Right renal cortex interstitium (tissue), 3 donors: ENCODE measurements around the gene CHMP2B. TPM values are rescaled to one million over a fixed set of nuclear protein-coding genes. Genes with fewer than 3 reads are reported as not detected.
"Not testable (repeated sequence)": the region's sequence is repeated elsewhere in the genome, so short reads cannot be mapped to it uniquely, and the experiment has no call there.

Source experiments
- DNase-seq, 3 donors: peaks; one replicate each; pipeline ENCODE4 v3.0.0-alpha.2; 2013; ENCODE audit warnings: low read depth in 3 of 3, low spot score in 2 of 3
- polyA plus RNA-seq, 3 donors: library from polyadenylated mRNA; unstranded; fragments of 120-200 nt; gene quantifications; one replicate each; pipeline ENCODE4 v1.2.1, GENCODE V29; 2013; ENCODE audit not compliant: insufficient read length in 3 of 3

Gene CHMP2B
- polyA plus RNA-seq, 3 donors: 55.4 to 60.5 (median 55.5) TPM

DNA sequence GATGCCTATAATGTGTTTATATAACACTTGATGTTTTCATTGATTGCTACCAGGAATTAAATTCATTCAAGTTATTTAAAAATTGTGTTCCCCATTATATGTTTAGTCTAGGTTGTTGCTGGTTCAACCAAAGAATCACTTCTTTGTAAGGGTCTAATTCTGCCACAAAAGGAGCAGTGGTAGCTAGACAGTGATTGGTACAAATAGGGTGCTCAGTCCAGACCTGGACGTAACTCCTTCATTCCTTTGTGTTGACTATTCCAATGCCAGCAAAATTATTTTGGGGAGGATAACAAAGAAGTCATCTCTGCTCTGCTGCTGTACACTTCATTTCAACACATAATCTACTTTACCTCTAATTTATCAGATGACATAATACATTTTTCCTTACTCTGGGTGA is 1.2 kb downstream of the CHMP2B start:
- DNase-seq: no peak

DNA sequence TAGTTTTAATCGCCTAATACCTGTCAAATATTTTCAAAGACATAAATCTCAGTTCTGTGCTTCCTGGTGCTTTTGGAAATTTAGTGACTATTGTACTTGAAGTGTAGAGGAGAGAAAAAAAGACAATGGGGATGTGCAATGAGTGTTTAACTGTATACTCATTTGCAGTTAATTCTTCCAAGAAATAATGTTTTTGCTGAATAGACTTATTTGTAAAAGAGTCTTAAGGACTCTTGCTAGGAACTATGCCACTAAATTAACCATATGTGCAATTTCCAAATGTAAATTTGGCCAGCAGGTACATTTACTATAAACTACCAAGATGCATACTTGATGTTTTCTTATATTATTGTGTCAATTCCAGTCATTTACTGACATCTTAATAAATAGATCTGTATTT is 2.0 kb downstream of the CHMP2B start:
- no peak for DNase-seq

- no peak for DNase-seq
Observed at GRCh38 chr3:87233805-87234204, 6.7 kb downstream of the CHMP2B start.

- DNase-seq: no peak
Observed at GRCh38 chr3:87236093-87236492, 9.0 kb downstream of the CHMP2B start.

DNA sequence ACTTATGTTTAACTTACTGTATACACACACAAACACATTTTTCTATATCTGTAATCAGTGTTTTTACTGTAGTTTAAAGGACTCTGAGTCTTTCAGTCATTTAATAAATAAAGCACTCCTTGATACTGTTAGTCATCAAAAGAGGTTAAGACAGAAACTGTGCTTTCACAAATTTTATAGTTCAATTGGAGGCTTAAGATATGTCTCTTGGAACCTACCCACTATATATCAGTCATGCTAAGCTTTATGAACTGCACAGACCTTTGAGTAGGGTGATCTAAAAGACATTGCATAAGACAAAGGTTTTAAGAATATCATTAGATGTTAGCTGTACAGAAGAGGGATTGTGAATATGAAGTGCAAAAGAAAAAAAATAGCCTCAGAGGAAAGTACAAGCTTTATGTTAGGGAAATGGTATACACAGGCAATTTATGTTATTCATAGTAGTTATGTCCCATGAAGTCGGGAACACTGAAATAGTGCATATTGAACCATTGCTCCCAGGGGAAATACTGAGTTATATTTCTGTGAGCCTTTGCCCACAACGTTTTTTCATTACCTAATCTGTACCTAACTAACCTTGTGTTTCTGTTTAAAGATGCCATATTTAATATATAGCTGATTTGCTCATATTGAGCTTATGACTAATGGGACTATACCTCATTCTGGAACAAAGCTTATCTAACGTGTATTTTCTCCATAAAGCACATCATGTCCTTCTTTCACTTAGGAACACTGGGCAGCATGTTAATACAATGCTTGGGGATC is 19.7 kb downstream of the CHMP2B start:
- no peak for DNase-seq

DNA sequence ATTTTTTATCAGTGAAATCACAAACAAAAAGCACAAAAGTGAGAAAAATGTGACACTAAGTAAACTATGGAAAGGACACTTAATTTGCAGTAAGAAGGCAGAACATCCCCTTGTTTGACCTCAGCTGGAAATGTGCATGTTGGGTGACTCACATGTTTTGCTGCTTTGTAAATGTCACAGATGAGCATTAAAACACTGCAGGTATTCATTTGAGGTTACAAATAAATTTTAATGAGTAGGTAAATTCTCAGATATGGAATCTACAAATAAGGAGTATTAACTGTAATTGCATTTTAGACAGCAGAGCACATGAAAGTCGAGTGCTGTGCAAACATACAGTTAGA is 20.3 kb downstream of the CHMP2B start:
- no peak for DNase-seq

GRCh38 chr3:87248231-87248630 is 21.1 kb downstream of the CHMP2B start:
- not testable (repeated sequence) for DNase-seq

GRCh38 chr3:87248831-87249230 is 21.7 kb downstream of the CHMP2B start:
- DNase-seq: no peak

DNA sequence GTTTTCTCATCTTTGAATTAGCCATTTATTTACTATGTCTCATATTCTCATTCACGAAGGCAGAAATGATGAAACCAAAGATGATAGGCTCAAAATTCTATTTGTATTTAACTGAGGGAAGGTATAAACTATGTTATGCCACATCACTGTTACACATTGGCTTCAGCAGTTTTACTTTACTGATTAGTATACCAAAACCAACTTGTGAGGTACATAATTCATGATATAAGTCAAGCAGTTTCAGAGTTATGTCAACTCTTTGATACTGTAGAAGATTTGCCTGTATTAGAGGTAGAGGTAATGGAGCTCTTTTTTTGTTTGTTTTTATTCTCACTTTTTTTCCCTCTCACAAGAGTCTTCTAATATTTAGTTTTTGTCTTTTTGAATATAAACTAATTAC is 22.9 kb downstream of the CHMP2B start:
- DNase-seq: no peak

GRCh38 chr3:87260270-87260669 is 33.2 kb downstream of the CHMP2B start:
- peak in 2 of 3 donors; percentile 9 to 27 for DNase-seq

GRCh38 chr3:87261925-87262324 is 34.8 kb downstream of the CHMP2B start:
- no peak for DNase-seq

- no peak for DNase-seq
Observed at GRCh38 chr3:87267953-87268645, 41.0 kb downstream of the CHMP2B start.

DNA sequence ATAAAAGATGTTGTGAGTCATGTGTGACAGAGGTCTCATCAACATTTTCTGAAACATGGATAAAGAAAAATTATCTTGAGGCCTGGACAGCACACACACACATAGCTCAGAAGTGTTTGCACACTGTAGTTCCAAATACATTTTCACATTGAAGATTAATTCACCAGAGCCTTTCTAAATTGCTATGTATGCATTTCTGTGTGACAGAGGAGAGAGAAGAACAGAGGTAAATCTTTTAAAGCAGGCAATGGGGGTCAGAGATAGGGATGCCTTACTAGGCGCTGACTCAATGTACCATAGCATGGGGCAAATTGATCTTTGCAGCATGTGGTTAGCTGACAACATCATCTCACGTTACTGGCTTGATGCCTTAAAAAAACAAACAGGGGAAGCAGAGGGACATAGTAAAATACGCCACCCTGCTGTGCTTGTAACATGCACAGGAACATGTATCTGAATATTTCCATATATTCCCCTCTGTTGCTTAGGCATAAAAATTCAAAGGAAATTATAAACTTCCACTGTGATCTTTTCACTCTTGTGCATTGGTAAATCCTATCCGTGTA is 41.6 kb downstream of the CHMP2B start:
- DNase-seq: no peak

GRCh38 chr3:87269723-87270122 is 42.6 kb downstream of the CHMP2B start:
- no peak for DNase-seq

- no peak for DNase-seq
Observed at GRCh38 chr3:87270908-87271700, 44.0 kb downstream of the CHMP2B start.

DNA sequence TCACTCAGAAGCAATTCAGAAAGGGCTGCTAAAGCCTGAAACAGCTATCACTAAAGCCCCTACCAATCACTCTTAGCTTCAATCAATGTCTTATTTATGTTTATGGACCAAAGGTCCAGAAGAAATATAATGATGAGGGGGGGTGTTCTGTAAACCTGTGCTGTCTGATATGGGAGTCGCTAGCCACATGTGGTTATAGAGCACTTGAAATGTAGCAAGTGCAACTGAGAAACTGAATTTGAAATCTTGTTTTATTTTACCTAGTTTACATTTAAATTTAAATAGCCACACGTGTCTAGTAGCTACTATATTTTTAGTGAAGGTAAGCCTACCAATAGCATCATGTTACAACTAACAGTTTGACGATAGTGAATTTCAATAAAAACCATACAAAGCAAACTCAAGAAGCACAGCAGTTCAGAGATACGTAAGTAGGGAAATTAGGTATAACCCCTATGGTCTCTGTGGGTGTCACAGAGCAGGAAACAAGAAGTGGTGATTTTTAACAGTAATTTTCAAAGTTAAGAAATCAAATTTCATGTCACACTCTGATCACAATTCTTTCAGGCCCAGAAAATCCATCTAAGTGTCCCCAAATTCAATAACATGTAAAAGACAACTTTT is 45.7 kb downstream of the CHMP2B start:
- no peak for DNase-seq

- no peak for DNase-seq
Observed at GRCh38 chr3:87276484-87276883, 49.4 kb downstream of the CHMP2B start, which contains the start of gene POU1F1. Gene POU1F1, minus strand, starts transcription at chr3:87276584. Its CDS starts 122 bp downstream, at chr3:87276462.

DNA sequence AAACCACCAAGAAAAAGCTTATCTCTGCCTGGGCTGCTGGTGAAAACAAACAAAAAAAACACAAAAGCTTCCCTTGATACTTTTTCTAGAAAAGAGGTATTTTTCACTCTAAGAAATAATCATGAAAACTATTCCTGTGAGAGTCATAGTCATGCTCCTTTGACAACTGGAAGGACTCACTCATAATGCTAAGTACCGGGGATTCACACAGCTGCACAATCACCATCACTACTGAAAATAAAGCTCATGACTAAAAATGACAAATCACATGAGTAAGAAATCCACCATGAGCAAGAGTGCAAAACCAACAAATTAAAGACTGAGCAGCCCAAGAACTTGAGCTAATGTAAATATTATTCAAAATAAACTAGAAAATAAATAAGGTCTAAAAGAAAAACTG is 59.9 kb downstream of the CHMP2B start:
- DNase-seq: no peak

GRCh38 chr3:87288446-87288845 is 61.3 kb downstream of the CHMP2B start:
- DNase-seq: no peak

DNA sequence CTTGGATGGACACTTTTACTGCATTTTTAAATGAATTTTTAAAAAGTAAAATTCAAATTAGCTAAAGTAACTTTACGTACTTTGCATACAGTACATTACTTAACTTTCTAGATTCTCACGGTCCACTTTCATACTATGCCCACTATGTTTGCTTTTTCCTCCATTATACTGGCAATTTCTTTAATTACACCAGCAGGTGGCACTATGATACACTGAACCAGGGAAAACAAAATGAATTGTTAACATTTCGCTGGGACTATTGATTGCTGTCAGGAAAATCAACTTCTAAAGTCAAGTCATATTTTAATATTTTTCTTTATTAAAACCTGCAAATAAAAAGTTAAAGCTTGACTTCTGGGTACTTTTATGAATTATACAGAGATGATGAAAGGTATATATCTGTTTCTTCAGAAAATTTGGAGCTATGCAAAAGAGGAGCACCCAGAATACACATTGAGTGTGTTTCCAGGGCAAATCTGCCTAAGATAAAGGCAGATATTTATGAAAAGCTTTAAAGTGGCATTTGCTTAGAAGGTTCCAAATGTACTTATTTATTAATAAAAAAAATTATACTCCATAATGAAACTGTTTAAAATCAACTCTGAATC is 71.1 kb downstream of the CHMP2B start:
- DNase-seq: peak in 2 of 3 donors; percentile 19 to 29
